Panc1 (cell line): Measurements from ENCODE around the gene SKOR1. TPM values are rescaled to one million over a fixed set of nuclear protein-coding genes. Genes with fewer than 3 reads are reported as not detected.

ENCODE experiments used
- ATAC-seq: fragments of 200-7000 bp; cut with Tn5 transposase; 2 replicates; pipeline ENCODE4 v1.9.1; 2020; ENCODE audit warnings: mild to moderate bottlenecking, moderate library complexity
- BruUV-seq: library from RNA; stranded (reverse); fragments of 400-500 nt; replicated peaks from 2 replicates; lab custom pipeline; 2021; lab: Mats Ljungman, UMichigan
- CTCF ChIA-PET: fragments of 300-600 bp; sonication (Branson Sonifier 250); formaldehyde crosslinking; loops from one replicate; lab custom pipeline; 2022; ENCODE audit warnings: antibody characterized with exemption; lab: Charles Lee
- POLR2A ChIA-PET: fragments of 300-600 bp; sonication (Branson Sonifier 250); formaldehyde crosslinking; loops from one replicate; lab custom pipeline; 2022; ENCODE audit warnings: antibody characterized with exemption; lab: Charles Lee
- DNase-seq: peaks from one replicate; pipeline ENCODE4 v3.0.0-alpha.2; 2010; ENCODE audit warnings: low read depth, low spot score
- H3K27ac ChIP-seq: 2 replicates; pipeline ENCODE4 v1.5.1; 2011; ENCODE audit warnings: mild to moderate bottlenecking, low read length, inconsistent platforms
- H3K27me3 ChIP-seq: fragments of 200-500 bp; sonication (Bioruptor generic); 2 replicates; pipeline ENCODE4 v1.6.0; 2014; ENCODE audit warnings: low read length, inconsistent platforms; ENCODE audit not compliant: control insufficient read depth, insufficient read depth
- H3K36me3 ChIP-seq: fragments of 200-500 bp; sonication (Bioruptor generic); 2 replicates; pipeline ENCODE4 v1.5.1; 2014; ENCODE audit warnings: inconsistent platforms, mild to moderate bottlenecking, low read length, moderate library complexity; ENCODE audit not compliant: control insufficient read depth, insufficient read depth
- H3K4me1 ChIP-seq: 2 replicates; pipeline ENCODE4 v1.5.1; 2011; ENCODE audit warnings: inconsistent platforms, mild to moderate bottlenecking, low read length, moderate library complexity; ENCODE audit not compliant: control insufficient read depth, insufficient read depth
- H3K4me3 ChIP-seq, 2 experiments: 2 replicates each; pipeline ENCODE4 v1.5.1; 2011 to 2012; ENCODE audit warnings: low read depth in 2 of 2, low read length in 2 of 2, mild to moderate bottlenecking in 2 of 2, inconsistent platforms in 1 of 2, moderate library complexity in 1 of 2
- H3K9me3 ChIP-seq: fragments of 200-500 bp; sonication (Bioruptor generic); 2 replicates; pipeline ENCODE4 v1.5.1; 2014; ENCODE audit warnings: low read depth, mild to moderate bottlenecking, inconsistent platforms, low read length, moderate library complexity; ENCODE audit not compliant: control insufficient read depth, insufficient read depth
- POLR2AphosphoS5 ChIP-seq: IDR thresholded peaks from 2 replicates; pipeline ENCODE4 v1.6.1; 2012; ENCODE audit warnings: mild to moderate bottlenecking, low read depth, low read length, moderate library complexity
- SIN3A ChIP-seq: IDR thresholded peaks from 2 replicates; pipeline ENCODE4 v1.6.1; 2012; ENCODE audit warnings: low read depth, mild to moderate bottlenecking, low read length, moderate library complexity, borderline replicate concordance; ENCODE audit not compliant: insufficient read depth
- TCF7L2 ChIP-seq: IDR thresholded peaks from 2 replicates; pipeline ENCODE4 v1.6.1; 2011; ENCODE audit warnings: mild to moderate bottlenecking, low read depth, low read length, inconsistent platforms
- in situ Hi-C: cut with HindIII; loops from 2 replicates; pipeline ENCODE4 v1.10.0; 2016; ENCODE audit warnings: low sequenced_read_pairs, low pct_unique_long_range_greater_than_20kb
- intact Hi-C: fragments of 100-400 bp; cut with micrococcal nuclease; formaldehyde crosslinking; loops from one replicate; pipeline ENCODE4 v1.10.0; 2022; ENCODE audit not compliant: unreplicated experiment
- total RNA-seq: library from RNA; stranded (reverse); gene quantifications from one replicate; pipeline ENCODE4 v1.2.1, GENCODE V29; 2021; ENCODE audit not compliant: unreplicated experiment
- TF ChIP-seq, protein P1 (sequence below), 2 experiments: IDR thresholded peaks; 2 replicates each; pipeline ENCODE4 v1.6.1; 2011 to 2012; ENCODE audit warnings: low read depth in 2 of 2, control low read depth in 1 of 2, low read length in 1 of 2, mild to moderate bottlenecking in 1 of 2, moderate library complexity in 1 of 2; ENCODE audit not compliant: insufficient read depth in 1 of 2
- TF ChIP-seq, protein P2 (sequence below): fragments of 450-650 bp; IDR thresholded peaks from 2 replicates; pipeline ENCODE4 v1.5.1; 2017; ENCODE audit warnings: mild to moderate bottlenecking

The SKOR1 gene
- total RNA-seq, 1 experiment from 2014 or later, result 0.21 TPM

DNA sequence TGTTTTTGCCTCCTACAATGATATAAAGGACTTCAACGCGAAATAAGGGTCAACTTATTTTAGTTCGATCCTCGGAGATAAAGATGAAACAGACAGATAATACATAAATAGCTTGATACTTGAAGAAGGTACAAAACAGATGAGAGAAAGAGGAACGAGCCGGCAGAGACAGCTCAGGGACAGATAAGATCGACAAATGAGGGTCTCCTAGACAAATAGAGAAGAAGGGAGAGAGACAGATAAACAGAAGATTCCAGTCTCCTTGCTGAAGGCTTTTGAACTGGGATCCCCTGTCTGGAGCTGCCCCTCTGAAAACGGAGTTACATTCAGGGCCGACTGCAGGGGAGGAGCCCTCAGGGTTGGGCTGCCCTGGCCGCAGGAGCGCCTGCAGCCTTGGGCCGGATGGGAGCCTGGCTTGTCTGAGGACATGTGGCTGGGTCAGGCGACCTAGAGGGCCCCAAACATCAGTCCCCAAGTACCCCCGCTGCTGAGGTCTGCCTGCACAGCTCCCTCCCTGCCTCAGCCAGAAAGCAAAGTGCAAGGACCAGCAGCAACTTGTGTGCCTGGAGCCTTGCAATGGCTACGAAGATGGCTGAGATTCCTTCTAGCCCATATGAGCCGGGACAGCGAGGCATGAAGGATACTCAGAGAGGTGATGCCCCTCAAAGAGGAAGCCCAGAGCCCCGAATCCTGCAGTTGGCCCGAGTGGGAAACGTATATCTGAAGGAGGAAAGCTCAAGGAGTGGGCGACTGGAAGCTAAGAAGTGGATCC is 926 bp upstream of the SKOR1 start:
- Histone ChIP-seq H3K36me3 (no peaks in the 10 kb centered on the region), H3K9me3 (no peaks in the 10 kb centered on the region), H3K27ac (no peak overlapping the region), H3K27me3 (peaks cover 19% of the 10 kb centered on the region; the same call in 1 of the 2 replicates), H3K4me3 (peak overlapping the region; percentile 36 to 43; a peak in 3 of 4 replicates), H3K4me1 (peaks cover 14% of the 10 kb centered on the region)
- ChIA-PET POLR2A (interaction anchor here (0.6 kb wide), 1 partner anchor 728 kb away, joined by 6 read pairs; no protein-coding TSS in a partner anchor), CTCF (interaction anchor here (0.5 kb wide), 1 partner anchor 9 kb away, joined by 3 read pairs; no protein-coding TSS in a partner anchor)
- in situ Hi-C loops (no loop called here), intact Hi-C loops (no loop called here)
- DNase-seq (no peak), ATAC-seq (peak; percentile 35; the same call in 1 of the 2 replicates)
- no TSS peak for BruUV-seq
- TF ChIP-seq, protein P1, sequence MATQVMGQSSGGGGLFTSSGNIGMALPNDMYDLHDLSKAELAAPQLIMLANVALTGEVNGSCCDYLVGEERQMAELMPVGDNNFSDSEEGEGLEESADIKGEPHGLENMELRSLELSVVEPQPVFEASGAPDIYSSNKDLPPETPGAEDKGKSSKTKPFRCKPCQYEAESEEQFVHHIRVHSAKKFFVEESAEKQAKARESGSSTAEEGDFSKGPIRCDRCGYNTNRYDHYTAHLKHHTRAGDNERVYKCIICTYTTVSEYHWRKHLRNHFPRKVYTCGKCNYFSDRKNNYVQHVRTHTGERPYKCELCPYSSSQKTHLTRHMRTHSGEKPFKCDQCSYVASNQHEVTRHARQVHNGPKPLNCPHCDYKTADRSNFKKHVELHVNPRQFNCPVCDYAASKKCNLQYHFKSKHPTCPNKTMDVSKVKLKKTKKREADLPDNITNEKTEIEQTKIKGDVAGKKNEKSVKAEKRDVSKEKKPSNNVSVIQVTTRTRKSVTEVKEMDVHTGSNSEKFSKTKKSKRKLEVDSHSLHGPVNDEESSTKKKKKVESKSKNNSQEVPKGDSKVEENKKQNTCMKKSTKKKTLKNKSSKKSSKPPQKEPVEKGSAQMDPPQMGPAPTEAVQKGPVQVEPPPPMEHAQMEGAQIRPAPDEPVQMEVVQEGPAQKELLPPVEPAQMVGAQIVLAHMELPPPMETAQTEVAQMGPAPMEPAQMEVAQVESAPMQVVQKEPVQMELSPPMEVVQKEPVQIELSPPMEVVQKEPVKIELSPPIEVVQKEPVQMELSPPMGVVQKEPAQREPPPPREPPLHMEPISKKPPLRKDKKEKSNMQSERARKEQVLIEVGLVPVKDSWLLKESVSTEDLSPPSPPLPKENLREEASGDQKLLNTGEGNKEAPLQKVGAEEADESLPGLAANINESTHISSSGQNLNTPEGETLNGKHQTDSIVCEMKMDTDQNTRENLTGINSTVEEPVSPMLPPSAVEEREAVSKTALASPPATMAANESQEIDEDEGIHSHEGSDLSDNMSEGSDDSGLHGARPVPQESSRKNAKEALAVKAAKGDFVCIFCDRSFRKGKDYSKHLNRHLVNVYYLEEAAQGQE (IDR thresholded peaks at IDR 0.05; ENCODE audit: insufficient read depth in 1 of 2, low read depth in 2 of 2, low read length in 1 of 2), result no peak
- TF ChIP-seq SIN3A (no peak), POLR2AphosphoS5 (no peak), TCF7L2 (no peak)
- TF ChIP-seq, protein P2, sequence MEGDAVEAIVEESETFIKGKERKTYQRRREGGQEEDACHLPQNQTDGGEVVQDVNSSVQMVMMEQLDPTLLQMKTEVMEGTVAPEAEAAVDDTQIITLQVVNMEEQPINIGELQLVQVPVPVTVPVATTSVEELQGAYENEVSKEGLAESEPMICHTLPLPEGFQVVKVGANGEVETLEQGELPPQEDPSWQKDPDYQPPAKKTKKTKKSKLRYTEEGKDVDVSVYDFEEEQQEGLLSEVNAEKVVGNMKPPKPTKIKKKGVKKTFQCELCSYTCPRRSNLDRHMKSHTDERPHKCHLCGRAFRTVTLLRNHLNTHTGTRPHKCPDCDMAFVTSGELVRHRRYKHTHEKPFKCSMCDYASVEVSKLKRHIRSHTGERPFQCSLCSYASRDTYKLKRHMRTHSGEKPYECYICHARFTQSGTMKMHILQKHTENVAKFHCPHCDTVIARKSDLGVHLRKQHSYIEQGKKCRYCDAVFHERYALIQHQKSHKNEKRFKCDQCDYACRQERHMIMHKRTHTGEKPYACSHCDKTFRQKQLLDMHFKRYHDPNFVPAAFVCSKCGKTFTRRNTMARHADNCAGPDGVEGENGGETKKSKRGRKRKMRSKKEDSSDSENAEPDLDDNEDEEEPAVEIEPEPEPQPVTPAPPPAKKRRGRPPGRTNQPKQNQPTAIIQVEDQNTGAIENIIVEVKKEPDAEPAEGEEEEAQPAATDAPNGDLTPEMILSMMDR, result no peak

DNA sequence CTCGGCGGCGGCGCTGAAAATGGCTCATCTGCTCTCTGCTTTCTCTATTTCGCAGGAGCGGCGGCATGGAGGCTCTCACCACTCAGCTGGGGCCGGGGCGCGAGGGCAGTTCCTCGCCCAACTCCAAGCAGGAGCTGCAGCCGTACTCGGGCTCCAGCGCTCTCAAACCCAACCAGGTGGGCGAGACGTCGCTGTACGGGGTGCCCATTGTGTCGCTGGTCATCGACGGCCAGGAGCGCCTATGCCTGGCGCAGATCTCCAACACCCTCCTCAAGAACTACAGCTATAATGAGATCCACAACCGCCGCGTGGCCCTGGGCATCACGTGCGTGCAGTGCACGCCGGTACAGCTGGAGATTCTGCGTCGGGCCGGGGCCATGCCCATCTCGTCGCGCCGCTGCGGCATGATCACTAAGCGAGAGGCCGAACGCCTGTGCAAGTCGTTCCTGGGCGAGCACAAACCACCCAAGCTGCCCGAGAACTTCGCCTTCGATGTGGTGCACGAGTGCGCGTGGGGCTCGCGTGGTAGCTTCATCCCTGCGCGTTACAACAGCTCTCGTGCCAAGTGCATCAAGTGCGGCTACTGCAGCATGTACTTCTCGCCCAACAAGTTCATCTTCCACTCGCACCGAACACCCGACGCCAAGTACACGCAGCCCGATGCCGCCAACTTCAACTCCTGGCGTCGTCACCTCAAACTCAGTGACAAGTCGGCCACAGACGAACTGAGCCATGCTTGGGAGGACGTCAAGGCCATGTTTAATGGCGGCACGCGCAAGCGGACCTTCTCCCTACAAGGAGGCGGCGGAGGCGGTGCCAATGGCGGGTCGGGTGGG is 790 bp downstream of the SKOR1 start:
- ATAC-seq (no peak), DNase-seq (no peak)
- H3K27ac ChIP-seq, result no peak overlapping the region
- POLR2A ChIA-PET, result no interaction called here
- intact Hi-C loops, result no loop called here
- CTCF ChIA-PET, result no interaction called here
- H3K4me3 ChIP-seq, result peak overlapping the region in 1 of 2 experiments; percentile 31; a peak in 1 of 4 replicates
- TF ChIP-seq SIN3A, result no peak
- TF ChIP-seq, protein P1 (IDR thresholded peaks at IDR 0.05; ENCODE audit: insufficient read depth in 1 of 2, low read depth in 2 of 2, low read length in 1 of 2), result no peak
- TF ChIP-seq, protein P2, result no peak
- TF ChIP-seq TCF7L2, result no peak
- no peak for TF ChIP-seq POLR2AphosphoS5
- in situ Hi-C loops, result no loop called here
- BruUV-seq, result no TSS peak
- H3K4me1 ChIP-seq, result peaks cover 14% of the 10 kb centered on the region
- H3K36me3 ChIP-seq, result no peaks in the 10 kb centered on the region
- H3K27me3 ChIP-seq, result peaks cover 19% of the 10 kb centered on the region; the same call in 1 of the 2 replicates
- H3K9me3 ChIP-seq, result no peaks in the 10 kb centered on the region
